Heart right ventricle (tissue), 16 donors: ENCODE measurements around the gene FEN1. TPM values are rescaled to one million over a fixed set of nuclear protein-coding genes. Genes with fewer than 3 reads are reported as not detected.

Source experiments
- ATAC-seq, 8 donors: fragments of 200-7000 bp; cut with Tn5 transposase; one replicate each; pipeline ENCODE4 v1.9.1; 2020; ENCODE audit warnings: mild to moderate bottlenecking in 8 of 8, moderate library complexity in 8 of 8, moderate number of reproducible peaks in 1 of 8
- DNase-seq, 2 donors: peaks; one replicate each; pipeline ENCODE4 v3.0.0-alpha.2; 2020
- H3K27ac ChIP-seq, 10 donors: fragments of 200-600 bp; sonication (generic) in 2 of 10; one replicate each; pipeline versions ENCODE4 v1.5.0 to v1.8.0; 2020 to 2022; ENCODE audit warnings: mild to moderate bottlenecking in 3 of 10
- H3K27me3 ChIP-seq, 7 donors: fragments of 200-600 bp; one replicate each; pipeline ENCODE4 v1.8.0; 2021 to 2022; ENCODE audit warnings: mild to moderate bottlenecking in 2 of 7
- H3K36me3 ChIP-seq, 9 donors: fragments of 200-600 bp; sonication (generic) in 1 of 9; one replicate each; pipeline versions ENCODE4 v1.5.0 to v1.8.0; 2020 to 2022; ENCODE audit warnings: mild to moderate bottlenecking in 2 of 9
- H3K4me1 ChIP-seq, 9 donors: fragments of 200-600 bp; sonication (generic) in 1 of 9; one replicate each; pipeline versions ENCODE4 v1.5.0 to v1.8.0; 2020 to 2022; ENCODE audit warnings: mild to moderate bottlenecking in 4 of 9
- H3K4me3 ChIP-seq, 10 donors: fragments of 200-600 bp; sonication (generic) in 2 of 10; one replicate each; pipeline versions ENCODE4 v1.5.0 to v1.8.0; 2020 to 2022; ENCODE audit warnings: mild to moderate bottlenecking in 7 of 10, moderate library complexity in 2 of 10
- H3K9me3 ChIP-seq, 11 donors: fragments of 200-600 bp in 10 of 11; sonication (generic) in 2 of 11; one replicate each; pipeline versions ENCODE4 v1.5.0 to v1.8.0; 2013 to 2022; ENCODE audit warnings: mild to moderate bottlenecking in 2 of 11, control low read depth in 1 of 11, moderate library complexity in 1 of 11
- WGBS, 2 donors: extraction: QIAGEN DNeasy Blood & Tissue Kit; methylation state at CpG; one replicate each; pipeline ENCODE4 v1.1.7; 2013; ENCODE audit warnings: inconsistent platforms in 1 of 2; 5-methylcytosine and 5-hydroxymethylcytosine counted together
- intact Hi-C, 10 donors: fragments of 100-400 bp; cut with DNase I; formaldehyde crosslinking; loops; one replicate each; pipeline versions ENCODE4 v1.11.1 to v1.14.2; 2022
- polyA plus RNA-seq, 2 donors: library from polyadenylated mRNA; stranded (reverse); fragments of 200-250 nt; gene quantifications; one replicate each; pipeline ENCODE4 v1.2.3, GENCODE V29; 2013
- total RNA-seq, 10 donors: library from RNA; stranded (reverse); fragmentation: NEBNext Ultra II Directional in 3 of 10; extraction: Animal tissue kit (Norgen Biotek cat#: 25700) in 3 of 10; gene quantifications; one replicate each; pipeline versions ENCODE4 v1.2.1 to v1.2.4, GENCODE V29; 2021 to 2023
- TF ChIP-seq, protein P1 (sequence below), 9 donors: fragments of 200-600 bp; sonication (generic) in 2 of 9; IDR thresholded peaks; one replicate each; pipeline versions ENCODE4 v1.5.0 to v1.8.0; 2021 to 2022; ENCODE audit warnings: antibody characterized with exemption in 9 of 9, mild to moderate bottlenecking in 5 of 9, moderate library complexity in 1 of 9
- donor health status: Arrhythmogenic right ventricular cardiomyopathy.
- donor health status: ischemic (EF 13 %, LVEDD 7.1; RV severe dilation, severe dysfunction).
- donor health status: healthy with polysubstance abuse.
- donor health status: DM: no; HTN: yes; CAD: no.
- donor health status: DM: no; HTN: no; CAD: no.
- donor health status: ischemic (EF 25% LVEDD 6.9; RV normal size, moderate dysfunction).
- donor health status: ischemic (EF 25% LVEDD 5.7; RV mildly dilated, moderate dysfunction).
- donor health status: healthy.
- donor health status: DM: yes; HTN: yes; CAD: no.
- donor health status: Ischemic cardiomyopathy.
- donor health status: ischemic (EF 35%, LVEDD 5.7; RV mildly dilated, moderate dysfunction).
- donor health status: nonischemic (EF 11% LVEDD 7.7; RV severe dilation, severe dysfunction).
- donor health status: DM: yes; HTN: yes; CAD: no.
- donor health status: PGD.
- donor health status: ischemic (EF 29% LVEDD 5.4; RV normal size, mild dysfunction).
- donor health status: nonischemic (EF 23%, LVEDD 6.1; RV moderate dilation, normal function).

The FEN1 gene
- total and polyA plus RNA-seq, 12 donors: 2.1 to 8.8 (median 6.2) TPM

DNA sequence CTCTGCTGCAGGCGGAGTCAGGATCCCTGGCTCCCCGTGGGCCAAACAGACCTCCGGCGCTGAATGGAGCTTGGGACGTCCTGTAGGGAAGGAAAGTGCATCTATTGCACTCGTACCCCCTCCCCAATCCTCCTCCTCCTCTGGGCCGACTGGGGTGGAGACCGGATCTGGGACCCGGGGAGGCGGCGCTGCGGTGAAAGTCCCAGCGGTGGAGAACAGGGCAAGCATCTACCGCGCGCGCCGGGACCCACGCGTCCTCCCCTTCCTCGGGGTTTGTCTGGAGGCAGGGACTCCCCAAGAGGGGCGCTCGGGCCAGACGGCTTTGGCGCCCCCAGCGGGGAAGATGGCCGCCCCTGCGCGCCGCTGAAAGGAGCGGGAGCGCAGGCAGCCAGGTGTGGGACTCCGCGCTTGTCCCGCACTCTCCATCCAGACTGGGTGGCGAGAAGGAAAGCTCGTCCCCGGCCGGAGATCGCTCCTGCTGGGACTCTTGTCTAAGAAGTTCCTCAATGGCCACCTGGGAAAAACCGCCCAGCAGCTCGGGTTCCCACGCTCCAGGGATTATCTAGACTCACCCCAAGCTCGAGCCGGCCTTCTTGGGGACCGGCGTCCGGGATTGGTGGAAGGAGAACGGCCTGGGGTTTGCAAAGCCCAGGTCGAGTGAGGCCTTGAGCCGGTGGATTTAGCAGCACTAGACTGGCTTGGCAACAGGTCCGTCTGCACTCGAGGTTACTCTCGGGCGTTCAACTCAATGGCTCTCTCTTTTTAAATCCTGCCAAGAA, 36.1 kb downstream of the FEN1 start:
- H3K27me3 ChIP-seq: peaks cover 0 to 11% (median 0%) of the 10 kb centered on the region in 7 donors
- H3K27ac ChIP-seq: peak overlapping the region; percentile 2 to 95 (median 86)
- no peaks in the 10 kb centered on the region for H3K9me3 ChIP-seq
- peak; percentile 31 to 59 (median 48) for ATAC-seq
- 0 to 1% methylated on average over 47 to 55 of the region's 55 CpGs for WGBS, 2 donors
- H3K4me3 ChIP-seq: peak overlapping the region; percentile 44 to 86 (median 73)
- no peaks in the 10 kb centered on the region for H3K36me3 ChIP-seq
- TF ChIP-seq, protein P1, sequence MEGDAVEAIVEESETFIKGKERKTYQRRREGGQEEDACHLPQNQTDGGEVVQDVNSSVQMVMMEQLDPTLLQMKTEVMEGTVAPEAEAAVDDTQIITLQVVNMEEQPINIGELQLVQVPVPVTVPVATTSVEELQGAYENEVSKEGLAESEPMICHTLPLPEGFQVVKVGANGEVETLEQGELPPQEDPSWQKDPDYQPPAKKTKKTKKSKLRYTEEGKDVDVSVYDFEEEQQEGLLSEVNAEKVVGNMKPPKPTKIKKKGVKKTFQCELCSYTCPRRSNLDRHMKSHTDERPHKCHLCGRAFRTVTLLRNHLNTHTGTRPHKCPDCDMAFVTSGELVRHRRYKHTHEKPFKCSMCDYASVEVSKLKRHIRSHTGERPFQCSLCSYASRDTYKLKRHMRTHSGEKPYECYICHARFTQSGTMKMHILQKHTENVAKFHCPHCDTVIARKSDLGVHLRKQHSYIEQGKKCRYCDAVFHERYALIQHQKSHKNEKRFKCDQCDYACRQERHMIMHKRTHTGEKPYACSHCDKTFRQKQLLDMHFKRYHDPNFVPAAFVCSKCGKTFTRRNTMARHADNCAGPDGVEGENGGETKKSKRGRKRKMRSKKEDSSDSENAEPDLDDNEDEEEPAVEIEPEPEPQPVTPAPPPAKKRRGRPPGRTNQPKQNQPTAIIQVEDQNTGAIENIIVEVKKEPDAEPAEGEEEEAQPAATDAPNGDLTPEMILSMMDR (IDR thresholded peaks at IDR 0.05): peak in 8 of 9 donors; percentile 30 to 68 (median 51)
- intact Hi-C loops: loop anchor here in 1 of 10 donors (5.0 kb wide), 1 partner anchor 33 kb away; no protein-coding TSS in a partner anchor
- DNase-seq: peak; percentile 53 to 56
- H3K4me1 ChIP-seq: peaks cover 12 to 65% (median 50%) of the 10 kb centered on the region in 9 donors

DNA sequence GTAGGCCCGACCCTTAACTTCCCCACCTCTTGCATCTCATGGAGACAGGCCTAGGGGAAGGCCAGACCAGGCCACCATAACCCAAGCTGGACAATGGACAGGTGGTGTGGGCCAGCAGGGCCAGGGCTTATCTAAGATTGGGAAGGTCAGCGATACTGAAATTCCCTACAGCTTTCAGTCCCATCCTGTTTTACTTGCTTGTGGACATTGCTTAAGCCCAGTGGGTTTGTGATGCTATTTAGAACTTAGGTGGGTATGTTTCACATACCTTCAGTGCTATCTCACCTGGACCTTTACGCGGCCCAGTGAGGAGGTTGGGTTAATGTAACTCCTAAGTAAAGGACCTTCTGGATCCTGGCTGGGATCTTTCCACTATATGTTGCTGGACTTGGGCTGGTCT, 37.1 kb downstream of the FEN1 start:
- H3K4me3 ChIP-seq: peak overlapping the region in 6 of 10 donors; percentile 67 to 86 (median 78)
- intact Hi-C loops: loop anchor here in 2 of 10 donors (2.0 to 5.0 kb wide), 3 partner anchors 13 to 33 kb away; partner anchors contain the start of gene FADS1 (in 1 of the 2)
- H3K4me1 ChIP-seq: peaks cover 15 to 75% (median 59%) of the 10 kb centered on the region in 9 donors
- TF ChIP-seq, protein P1 (IDR thresholded peaks at IDR 0.05): no peak
- no peaks in the 10 kb centered on the region for H3K9me3 ChIP-seq
- ATAC-seq: no peak
- DNase-seq: no peak
- H3K36me3 ChIP-seq: no peaks in the 10 kb centered on the region
- 77 to 83% methylated on average over 4 of the region's 4 CpGs for WGBS, 2 donors
- H3K27ac ChIP-seq: peak overlapping the region in 8 of 10 donors; percentile 77 to 94 (median 86)
- peaks cover 0 to 11% (median 0%) of the 10 kb centered on the region in 7 donors for H3K27me3 ChIP-seq

- no peaks in the 10 kb centered on the region for H3K9me3 ChIP-seq
- TF ChIP-seq, protein P1 (IDR thresholded peaks at IDR 0.05): no peak
- H3K27me3 ChIP-seq: peaks cover 0 to 11% (median 0%) of the 10 kb centered on the region in 7 donors
- intact Hi-C loops: loop anchor here in 2 of 10 donors (2.0 to 5.0 kb wide), 2 partner anchors 14 to 33 kb away; partner anchors contain the start of gene FADS1 (in 1 of the 2)
- ATAC-seq (no peak), DNase-seq (no peak)
- peak overlapping the region in 6 of 10 donors; percentile 10 to 94 (median 84) for H3K27ac ChIP-seq
- peaks cover 15 to 82% (median 66%) of the 10 kb centered on the region in 9 donors for H3K4me1 ChIP-seq
- no peaks in the 10 kb centered on the region for H3K36me3 ChIP-seq
- 51 to 59% methylated on average over 8 of the region's 8 CpGs for WGBS, 2 donors
- H3K4me3 ChIP-seq: peak overlapping the region in 1 of 10 donors; percentile 6
These were observed 37.8 kb downstream of the FEN1 start for GRCh38 chr11:61830237-61831105.

DNA sequence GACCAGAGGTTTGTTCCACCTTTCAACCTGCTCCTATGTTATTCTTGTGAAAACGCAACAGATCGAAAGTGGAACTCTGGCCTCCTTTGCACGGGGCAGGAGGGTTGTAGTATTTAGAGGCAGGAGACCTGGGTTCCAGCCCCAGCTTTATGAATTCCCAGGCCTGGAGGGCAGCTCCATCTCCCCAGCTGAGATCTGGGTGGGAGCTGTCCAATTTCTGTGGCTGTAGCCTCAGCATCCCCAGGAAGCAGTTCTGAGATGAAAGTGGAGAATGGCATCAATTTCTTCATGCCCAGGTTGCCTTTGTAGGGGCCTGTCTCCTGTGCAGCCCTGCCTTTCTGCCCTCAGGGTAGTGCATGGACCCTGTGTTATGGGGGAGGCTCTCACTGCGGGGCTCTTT, 39.5 kb downstream of the FEN1 start:
- H3K36me3 ChIP-seq: no peaks in the 10 kb centered on the region
- H3K4me1 ChIP-seq: peaks cover 15 to 82% (median 67%) of the 10 kb centered on the region in 9 donors
- peak overlapping the region in 2 of 10 donors; percentile 13 to 82 for H3K27ac ChIP-seq
- intact Hi-C loops: loop anchor here in 1 of 10 donors (5.0 kb wide), 1 partner anchor 35 kb away; no protein-coding TSS in a partner anchor
- WGBS, 2 donors: 91 to 92% methylated on average over 4 of the region's 4 CpGs
- DNase-seq: no peak
- TF ChIP-seq, protein P1 (IDR thresholded peaks at IDR 0.05): no peak
- no peaks in the 10 kb centered on the region for H3K9me3 ChIP-seq
- ATAC-seq: no peak
- H3K27me3 ChIP-seq: peaks cover 0 to 11% (median 0%) of the 10 kb centered on the region in 7 donors
- H3K4me3 ChIP-seq: no peak overlapping the region
